ENCODE results near the gene PDPR. TPM values are rescaled to one million over a fixed set of nuclear protein-coding genes. Genes with fewer than 3 reads are reported as not detected.

PDPR gene
- total and polyA plus RNA-seq, 2 experiments from 2014 or later: 8.3 to 38.2 TPM

- H3K79me2 ChIP-seq (replicated peaks; ENCODE audit: insufficient read depth): no peaks in the 10 kb centered on the region
- peaks cover 21% of the 10 kb centered on the region; the same call in 1 of the 2 replicates for H3F3A ChIP-seq (replicated peaks; ENCODE audit: low read depth)
- H3K27ac ChIP-seq (ENCODE audit: low read depth): no peak overlapping the region
- H3K9me3 Mint-ChIP-seq: no peaks in the 10 kb centered on the region
- ATAC-seq (peak; percentile 42; the same call in 2 of the 3 replicates), DNase-seq (ENCODE audit: low spot score) (peak; percentile 37)
- H2AFZ ChIP-seq: no peak overlapping the region
- peaks cover 2% of the 10 kb centered on the region; the same call in 2 of the 3 replicates for H3K4me1 Mint-ChIP-seq
- H3K36me3 ChIP-seq (ENCODE audit: insufficient read depth): peaks cover 48% of the 10 kb centered on the region
- H4K20me1 ChIP-seq (replicated peaks; ENCODE audit: insufficient read depth): peaks cover 36% of the 10 kb centered on the region
- peaks cover 19% of the 10 kb centered on the region for H3K36me3 Mint-ChIP-seq (ENCODE audit: low read depth)
- no peak overlapping the region for H3K4me3 ChIP-seq
- no peaks in the 10 kb centered on the region for H3K9me2 ChIP-seq (ENCODE audit: insufficient read depth)
- no peaks in the 10 kb centered on the region for H3K27me3 Mint-ChIP-seq (ENCODE audit: insufficient read depth, low read depth, poor library complexity)
- no peak overlapping the region for H3K27ac Mint-ChIP-seq
- no peaks in the 10 kb centered on the region for H3K27me3 ChIP-seq (ENCODE audit: insufficient read depth)
- no peaks in the 10 kb centered on the region for H3K4me1 ChIP-seq (ENCODE audit: insufficient read depth)
- TF ChIP-seq ZNF462 (CRISPR knock-in tag; IDR thresholded peaks at IDR 0.05) (no peak), CTCF (conservative IDR thresholded peaks at IDR 0.05; ENCODE audit: low read depth in 2 of 2) (peak in 1 of 2 experiments; percentile 33; a peak in 1 of 4 replicates)
- H3K4me3 Mint-ChIP-seq: no peak overlapping the region
- no peak overlapping the region for H3K4me2 ChIP-seq
Measured at GRCh38 chr16:70158261-70158939, 44.3 kb downstream of the PDPR start.
